Measurements from ENCODE around the gene SMAD3.

- no peak for TF ChIP-seq CTCF (IDR thresholded peaks at IDR 0.05; ENCODE audit: insufficient read depth, low read length)
- no peak for TF ChIP-seq POLR2AphosphoS5 (IDR thresholded peaks at IDR 0.05; ENCODE audit: low read depth)
- TF ChIP-seq SPI1 (IDR thresholded peaks at IDR 0.05; ENCODE audit: borderline replicate concordance, low read depth): no peak
- TF ChIP-seq, protein P1, sequence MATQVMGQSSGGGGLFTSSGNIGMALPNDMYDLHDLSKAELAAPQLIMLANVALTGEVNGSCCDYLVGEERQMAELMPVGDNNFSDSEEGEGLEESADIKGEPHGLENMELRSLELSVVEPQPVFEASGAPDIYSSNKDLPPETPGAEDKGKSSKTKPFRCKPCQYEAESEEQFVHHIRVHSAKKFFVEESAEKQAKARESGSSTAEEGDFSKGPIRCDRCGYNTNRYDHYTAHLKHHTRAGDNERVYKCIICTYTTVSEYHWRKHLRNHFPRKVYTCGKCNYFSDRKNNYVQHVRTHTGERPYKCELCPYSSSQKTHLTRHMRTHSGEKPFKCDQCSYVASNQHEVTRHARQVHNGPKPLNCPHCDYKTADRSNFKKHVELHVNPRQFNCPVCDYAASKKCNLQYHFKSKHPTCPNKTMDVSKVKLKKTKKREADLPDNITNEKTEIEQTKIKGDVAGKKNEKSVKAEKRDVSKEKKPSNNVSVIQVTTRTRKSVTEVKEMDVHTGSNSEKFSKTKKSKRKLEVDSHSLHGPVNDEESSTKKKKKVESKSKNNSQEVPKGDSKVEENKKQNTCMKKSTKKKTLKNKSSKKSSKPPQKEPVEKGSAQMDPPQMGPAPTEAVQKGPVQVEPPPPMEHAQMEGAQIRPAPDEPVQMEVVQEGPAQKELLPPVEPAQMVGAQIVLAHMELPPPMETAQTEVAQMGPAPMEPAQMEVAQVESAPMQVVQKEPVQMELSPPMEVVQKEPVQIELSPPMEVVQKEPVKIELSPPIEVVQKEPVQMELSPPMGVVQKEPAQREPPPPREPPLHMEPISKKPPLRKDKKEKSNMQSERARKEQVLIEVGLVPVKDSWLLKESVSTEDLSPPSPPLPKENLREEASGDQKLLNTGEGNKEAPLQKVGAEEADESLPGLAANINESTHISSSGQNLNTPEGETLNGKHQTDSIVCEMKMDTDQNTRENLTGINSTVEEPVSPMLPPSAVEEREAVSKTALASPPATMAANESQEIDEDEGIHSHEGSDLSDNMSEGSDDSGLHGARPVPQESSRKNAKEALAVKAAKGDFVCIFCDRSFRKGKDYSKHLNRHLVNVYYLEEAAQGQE (IDR thresholded peaks at IDR 0.05; ENCODE audit: insufficient replicate concordance, low read depth): no peak
These were observed 38.8 kb upstream of the SMAD3 start for GRCh38 chr15:67026610-67026967.
